Stimulated activated naive CD8-positive, alpha-beta T cell treated with anti-CD3 and anti-CD28 coated beads, Interleukin-15, Interleukin-2, amounts not matched to agents 100 ng/mL and 50 ng/mL, for 24 hours (primary cell): ENCODE measurements around the gene OBI1.

Experiments used
- H3K27ac Mint-ChIP-seq: one replicate; pipeline ENCODE4 v1.8.0; 2021; ENCODE audit warnings: mild to moderate bottlenecking, mixed read lengths
- H3K27me3 Mint-ChIP-seq: one replicate; pipeline ENCODE4 v1.8.0; 2021; ENCODE audit warnings: mixed read lengths
- H3K36me3 Mint-ChIP-seq: one replicate; pipeline ENCODE4 v1.8.0; 2021; ENCODE audit warnings: low read depth, mixed read lengths
- H3K4me1 Mint-ChIP-seq: one replicate; pipeline ENCODE4 v1.8.0; 2021; ENCODE audit warnings: low read depth, mixed read lengths
- H3K4me3 Mint-ChIP-seq: one replicate; pipeline ENCODE4 v1.8.0; 2021; ENCODE audit warnings: mild to moderate bottlenecking, mixed read lengths
- H3K9me3 Mint-ChIP-seq: one replicate; pipeline ENCODE4 v1.8.0; 2021; ENCODE audit warnings: mixed read lengths

OBI1 gene

DNA sequence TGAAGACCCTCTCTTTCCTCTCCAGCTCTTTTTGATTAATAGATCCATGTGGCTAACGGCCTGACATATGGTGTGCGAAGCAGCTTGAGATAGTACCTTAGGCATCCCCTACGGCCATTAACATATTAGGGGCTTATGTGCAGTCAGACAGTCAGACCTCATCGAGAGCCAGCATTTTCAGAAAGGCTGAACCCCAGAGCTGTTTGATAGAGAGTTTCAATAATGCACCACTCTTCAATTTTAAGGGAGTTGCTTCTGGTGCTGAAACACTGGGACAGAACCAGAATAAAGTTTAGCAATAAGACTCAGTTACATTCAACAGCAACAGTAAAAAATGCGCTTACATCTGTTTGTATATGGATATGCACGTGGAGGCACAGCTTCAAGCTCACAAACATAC lies 66.4 kb downstream of the OBI1 start:
- Mint-ChIP-seq H3K4me1 (peaks cover 9% of the 10 kb centered on the region), H3K9me3 (peaks cover 27% of the 10 kb centered on the region), H3K4me3 (no peak overlapping the region), H3K36me3 (peaks cover 10% of the 10 kb centered on the region), H3K27ac (no peak overlapping the region), H3K27me3 (peaks cover 90% of the 10 kb centered on the region)

DNA sequence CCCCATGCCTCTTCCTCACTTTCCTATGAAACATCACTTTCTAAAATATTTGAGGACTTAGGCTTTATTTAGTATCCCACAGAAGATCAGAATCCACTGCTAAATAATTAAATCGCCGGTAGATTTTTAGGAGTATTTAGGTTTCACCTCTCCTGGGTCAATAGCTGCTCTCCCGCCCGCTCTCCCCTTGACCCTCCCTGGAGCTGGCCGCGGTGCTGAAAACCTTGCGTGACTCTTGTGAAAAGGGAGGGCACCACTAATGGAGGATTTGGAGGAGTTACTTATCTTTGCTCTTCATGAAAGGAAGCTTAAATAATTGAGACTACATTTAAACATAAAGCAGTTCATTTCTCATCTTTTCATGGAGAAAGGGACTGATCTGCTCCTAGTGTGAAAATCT lies 69.7 kb downstream of the OBI1 start:
- Mint-ChIP-seq H3K36me3 (no peaks in the 10 kb centered on the region), H3K27me3 (peaks cover 92% of the 10 kb centered on the region), H3K9me3 (peaks cover 30% of the 10 kb centered on the region), H3K27ac (no peak overlapping the region), H3K4me1 (peaks cover 7% of the 10 kb centered on the region), H3K4me3 (no peak overlapping the region)

DNA sequence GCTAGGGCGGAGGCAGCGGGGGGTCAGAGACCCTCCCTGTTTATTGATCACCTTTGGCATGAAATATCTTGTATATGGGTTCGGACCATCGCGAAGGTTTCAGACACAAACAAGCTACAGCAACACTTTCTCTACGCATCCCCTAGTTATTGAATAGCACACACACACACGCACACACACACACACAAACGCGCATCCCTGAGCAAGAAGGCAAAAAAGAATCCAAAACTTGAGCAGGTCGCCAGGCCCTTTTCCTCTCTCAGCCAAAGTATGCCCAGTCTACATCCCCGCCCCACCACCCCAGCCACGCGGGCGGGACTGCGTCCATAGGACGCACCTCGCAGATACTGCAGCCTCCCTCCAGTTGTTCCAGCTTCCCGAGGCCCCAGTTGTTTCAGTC lies 71.6 kb downstream of the OBI1 start:
- no peak overlapping the region for H3K27ac Mint-ChIP-seq
- H3K4me3 Mint-ChIP-seq = no peak overlapping the region
- H3K9me3 Mint-ChIP-seq = peaks cover 27% of the 10 kb centered on the region
- H3K4me1 Mint-ChIP-seq = peaks cover 7% of the 10 kb centered on the region
- no peaks in the 10 kb centered on the region for H3K36me3 Mint-ChIP-seq
- peaks cover 86% of the 10 kb centered on the region for H3K27me3 Mint-ChIP-seq

- H3K9me3 Mint-ChIP-seq = peaks cover 27% of the 10 kb centered on the region
- H3K27me3 Mint-ChIP-seq = peaks cover 84% of the 10 kb centered on the region
- no peaks in the 10 kb centered on the region for H3K36me3 Mint-ChIP-seq
- H3K4me1 Mint-ChIP-seq = peaks cover 7% of the 10 kb centered on the region
- H3K4me3 Mint-ChIP-seq = no peak overlapping the region
- no peak overlapping the region for H3K27ac Mint-ChIP-seq
Measured at GRCh38 chr13:78586706-78587105, 72.2 kb downstream of the OBI1 start.

- no peaks in the 10 kb centered on the region for H3K36me3 Mint-ChIP-seq
- H3K27me3 Mint-ChIP-seq = peaks cover 38% of the 10 kb centered on the region
- H3K27ac Mint-ChIP-seq = no peak overlapping the region
- H3K9me3 Mint-ChIP-seq = peaks cover 7% of the 10 kb centered on the region
- no peaks in the 10 kb centered on the region for H3K4me1 Mint-ChIP-seq
- no peak overlapping the region for H3K4me3 Mint-ChIP-seq
Measured at GRCh38 chr13:78576261-78576660, 82.7 kb downstream of the OBI1 start.

DNA sequence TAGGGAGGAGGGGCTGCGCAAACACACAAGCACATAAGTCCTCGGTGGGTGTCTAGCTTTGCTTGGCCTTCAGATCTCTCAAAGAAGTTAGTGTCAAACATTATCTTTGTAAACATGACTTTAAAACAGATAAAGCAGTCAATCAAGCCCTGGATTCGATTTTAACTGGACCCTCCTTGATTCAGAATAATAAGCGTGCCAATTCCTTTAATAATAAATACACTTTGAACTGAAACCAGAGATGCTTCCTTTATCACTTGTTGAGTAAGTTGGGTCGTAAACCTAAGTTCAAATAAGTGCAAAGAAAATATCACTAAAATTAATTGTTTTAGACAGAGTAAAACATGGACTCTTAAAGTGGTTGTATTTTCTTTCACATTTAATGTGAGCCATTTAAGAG lies 86.5 kb downstream of the OBI1 start:
- peaks cover 21% of the 10 kb centered on the region for H3K27me3 Mint-ChIP-seq
- no peak overlapping the region for H3K27ac Mint-ChIP-seq
- H3K9me3 Mint-ChIP-seq = peaks cover 7% of the 10 kb centered on the region
- no peak overlapping the region for H3K4me3 Mint-ChIP-seq
- H3K4me1 Mint-ChIP-seq = no peaks in the 10 kb centered on the region
- no peaks in the 10 kb centered on the region for H3K36me3 Mint-ChIP-seq

GRCh38 chr13:78569029-78569428 lies 89.9 kb downstream of the OBI1 start:
- Mint-ChIP-seq H3K4me3 (no peak overlapping the region), H3K4me1 (no peaks in the 10 kb centered on the region), H3K27me3 (peaks cover 10% of the 10 kb centered on the region), H3K36me3 (no peaks in the 10 kb centered on the region), H3K27ac (no peak overlapping the region), H3K9me3 (no peaks in the 10 kb centered on the region)

DNA sequence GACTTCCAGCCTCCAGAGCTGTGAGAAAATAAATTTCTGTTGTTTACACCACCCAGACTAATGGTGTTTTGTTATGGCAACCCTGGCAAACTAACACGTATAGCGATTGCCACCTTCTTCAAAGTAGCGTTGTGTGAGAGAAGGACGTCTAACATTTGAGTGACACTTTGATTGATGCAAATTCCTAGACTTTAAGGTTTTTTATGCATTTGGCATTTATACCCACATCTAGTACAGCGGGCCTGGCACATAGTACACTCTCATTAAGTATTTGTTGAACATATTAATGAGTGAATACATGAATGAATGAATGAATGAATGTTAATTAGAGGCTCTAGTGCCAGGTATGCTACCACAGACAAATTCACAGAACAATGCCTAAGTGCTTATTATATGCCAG lies 92.3 kb downstream of the OBI1 start:
- Mint-ChIP-seq H3K9me3 (no peaks in the 10 kb centered on the region), H3K4me1 (no peaks in the 10 kb centered on the region), H3K27me3 (peaks cover 18% of the 10 kb centered on the region), H3K36me3 (no peaks in the 10 kb centered on the region), H3K27ac (no peak overlapping the region), H3K4me3 (no peak overlapping the region)
